Spleen (tissue), 11 donors: ENCODE results near the gene CDAN1. TPM values are rescaled to one million over a fixed set of nuclear protein-coding genes. Genes with fewer than 3 reads are reported as not detected.

ENCODE experiments used
- DNase-seq: peaks from one replicate; pipeline ENCODE4 v3.0.0-alpha.2; 2020
- H3K27ac ChIP-seq, 8 donors: fragments of 200-600 bp; sonication (generic) in 7 of 8; 1 replicate in 4 of 8; 2 replicates in 4 of 8; pipeline versions ENCODE4 v1.5.0 to v1.8.0; 2016 to 2021; ENCODE audit warnings: inconsistent platforms in 4 of 8, mild to moderate bottlenecking in 4 of 8, moderate library complexity in 1 of 8
- H3K27me3 ChIP-seq, 7 donors: fragments of 200-600 bp; sonication (generic) in 6 of 7; replicated peaks in 1 of 7; 1 replicate in 4 of 7; 2 replicates in 3 of 7; pipeline versions ENCODE4 v1.5.0 to v1.8.0; 2016 to 2021; ENCODE audit warnings: inconsistent platforms in 3 of 7, mild to moderate bottlenecking in 1 of 7
- H3K36me3 ChIP-seq, 6 donors: fragments of 200-600 bp; sonication (generic) in 5 of 6; 1 replicate in 4 of 6; 2 replicates in 2 of 6; pipeline versions ENCODE4 v1.5.0 to v1.8.0; 2016 to 2021; ENCODE audit warnings: inconsistent platforms in 2 of 6
- H3K4me1 ChIP-seq, 6 donors: fragments of 200-600 bp; sonication (generic) in 5 of 6; 1 replicate in 3 of 6; 2 replicates in 3 of 6; pipeline versions ENCODE4 v1.5.0 to v1.8.0; 2016 to 2021; ENCODE audit warnings: inconsistent platforms in 3 of 6
- H3K4me3 ChIP-seq, 8 donors: fragments of 200-600 bp; sonication (generic) in 7 of 8; 1 replicate in 4 of 8; 2 replicates in 4 of 8; pipeline versions ENCODE4 v1.5.0 to v1.8.0; 2016 to 2021; ENCODE audit warnings: inconsistent platforms in 4 of 8, mild to moderate bottlenecking in 4 of 8, moderate library complexity in 2 of 8
- H3K9me3 ChIP-seq, 8 donors: fragments of 200-600 bp; sonication (generic) in 7 of 8; 1 replicate in 4 of 8; 2 replicates in 4 of 8; pipeline versions ENCODE4 v1.5.0 to v1.8.0; 2016 to 2021; ENCODE audit warnings: inconsistent platforms in 4 of 8
- POLR2A ChIP-seq, 3 donors: fragments of 450-650 bp; IDR thresholded peaks; one replicate each; pipeline ENCODE4 v1.5.1; 2017; ENCODE audit warnings: antibody characterized with exemption in 3 of 3, mild to moderate bottlenecking in 1 of 3
- POLR2AphosphoS5 ChIP-seq, 3 donors: sonication (generic); formaldehyde crosslinking; IDR thresholded peaks; one replicate each; pipeline ENCODE4 v1.5.1; 2017; ENCODE audit warnings: antibody characterized with exemption in 3 of 3
- WGBS, 5 donors: extraction: QIAGEN DNeasy Blood & Tissue Kit in 3 of 5; methylation state at CpG; one replicate each; pipeline versions ENCODE4 v1.1.5 to v1.1.7; 2013 to 2018; 5-methylcytosine and 5-hydroxymethylcytosine counted together
- intact Hi-C: fragments of 100-400 bp; cut with DNase I; formaldehyde crosslinking; loops from one replicate; pipeline ENCODE4 v1.15.0; 2023; ENCODE audit warnings: low total_unique reads
- polyA plus RNA-seq, 3 donors: library from polyadenylated mRNA; stranded (reverse); fragments of 200-250 nt; gene quantifications; one replicate each; pipeline ENCODE4 v1.2.1, GENCODE V29; 2013
- total RNA-seq, 7 donors: library from RNA; depleted of rRNA in 3 of 7; stranded (reverse); fragments of >200 nt in 3 of 7; fragmentation: NEBNext Ultra II Directional in 4 of 7; extraction: Animal tissue kit (Norgen Biotek cat#: 25700) in 4 of 7; gene quantifications; one replicate each; pipeline versions ENCODE4 v1.1.0 to v1.2.1, GENCODE V29; 2016 to 2021
- TF ChIP-seq, protein P1 (sequence below), 11 experiments: fragments of 200-600 bp in 7 of 11; fragments of 450-650 bp in 4 of 11; sonication (generic) in 4 of 11; IDR thresholded peaks in 8 of 11; conservative IDR thresholded peaks in 3 of 11; 1 replicate in 7 of 11; 2 replicates in 4 of 11; pipeline versions ENCODE4 v1.4.0 to v1.8.0; 2016 to 2021; ENCODE audit warnings: antibody characterized with exemption in 11 of 11, inconsistent platforms in 4 of 11, mild to moderate bottlenecking in 1 of 11
- donor health status: healthy with polysubstance abuse.
- donor health status: DM: no; HTN: no; CAD: no; lungs with moderate emphysema.
- donor health status: DM: no; HTN: no; CAD: no.
- donor health status: Bipolar disorder and iron deficiency.
- donor health status: healthy.
- donor health status: DM: no; HTN: no; CAD: no.
- donor health status: DM: yes; HTN: yes; CAD: no.

CDAN1 gene
- total and polyA plus RNA-seq, 10 donors, result 7.5 to 21.6 (median 14.4) TPM

DNA sequence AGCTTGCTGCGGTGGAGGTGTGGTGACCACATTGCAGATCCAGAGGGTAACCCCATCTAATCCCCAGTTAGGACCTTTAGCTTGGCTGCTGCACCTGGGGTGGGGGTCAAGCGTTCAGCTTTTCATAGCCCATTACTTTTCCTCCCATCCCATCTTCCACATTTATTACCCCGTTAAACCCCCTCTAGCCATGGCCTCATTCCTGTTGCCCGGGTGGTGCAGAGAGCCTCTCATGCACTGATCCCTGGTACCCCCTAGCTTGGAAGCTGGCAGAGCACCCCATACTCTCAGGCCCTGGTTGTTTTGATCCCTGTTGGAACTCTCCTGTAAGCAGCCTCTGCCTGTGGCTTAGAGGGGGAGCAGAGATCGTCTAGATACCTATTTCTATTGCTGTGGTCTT, 20.8 kb downstream of the CDAN1 start:
- DNase-seq, result no peak
- WGBS, 5 donors, result 92 to 98% (median 94%) methylated on average over 5 of the region's 5 CpGs
- Histone ChIP-seq H3K4me1 (no peaks in the 10 kb centered on the region), H3K9me3 (no peaks in the 10 kb centered on the region), H3K27ac (no peak overlapping the region), H3K4me3 (no peak overlapping the region), H3K27me3 (no peaks in the 10 kb centered on the region), H3K36me3 (peaks cover 0 to 46% (median 23%) of the 10 kb centered on the region in 6 donors)
- intact Hi-C loops, result no loop called here
- TF ChIP-seq POLR2A (IDR thresholded peaks at IDR 0.05), result no peak
- TF ChIP-seq, protein P1, sequence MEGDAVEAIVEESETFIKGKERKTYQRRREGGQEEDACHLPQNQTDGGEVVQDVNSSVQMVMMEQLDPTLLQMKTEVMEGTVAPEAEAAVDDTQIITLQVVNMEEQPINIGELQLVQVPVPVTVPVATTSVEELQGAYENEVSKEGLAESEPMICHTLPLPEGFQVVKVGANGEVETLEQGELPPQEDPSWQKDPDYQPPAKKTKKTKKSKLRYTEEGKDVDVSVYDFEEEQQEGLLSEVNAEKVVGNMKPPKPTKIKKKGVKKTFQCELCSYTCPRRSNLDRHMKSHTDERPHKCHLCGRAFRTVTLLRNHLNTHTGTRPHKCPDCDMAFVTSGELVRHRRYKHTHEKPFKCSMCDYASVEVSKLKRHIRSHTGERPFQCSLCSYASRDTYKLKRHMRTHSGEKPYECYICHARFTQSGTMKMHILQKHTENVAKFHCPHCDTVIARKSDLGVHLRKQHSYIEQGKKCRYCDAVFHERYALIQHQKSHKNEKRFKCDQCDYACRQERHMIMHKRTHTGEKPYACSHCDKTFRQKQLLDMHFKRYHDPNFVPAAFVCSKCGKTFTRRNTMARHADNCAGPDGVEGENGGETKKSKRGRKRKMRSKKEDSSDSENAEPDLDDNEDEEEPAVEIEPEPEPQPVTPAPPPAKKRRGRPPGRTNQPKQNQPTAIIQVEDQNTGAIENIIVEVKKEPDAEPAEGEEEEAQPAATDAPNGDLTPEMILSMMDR (IDR thresholded peaks at IDR 0.05 in 8 of 11, conservative IDR thresholded peaks at IDR 0.05 in 3 of 11), result no peak
- TF ChIP-seq POLR2AphosphoS5 (IDR thresholded peaks at IDR 0.05), result no peak

DNA sequence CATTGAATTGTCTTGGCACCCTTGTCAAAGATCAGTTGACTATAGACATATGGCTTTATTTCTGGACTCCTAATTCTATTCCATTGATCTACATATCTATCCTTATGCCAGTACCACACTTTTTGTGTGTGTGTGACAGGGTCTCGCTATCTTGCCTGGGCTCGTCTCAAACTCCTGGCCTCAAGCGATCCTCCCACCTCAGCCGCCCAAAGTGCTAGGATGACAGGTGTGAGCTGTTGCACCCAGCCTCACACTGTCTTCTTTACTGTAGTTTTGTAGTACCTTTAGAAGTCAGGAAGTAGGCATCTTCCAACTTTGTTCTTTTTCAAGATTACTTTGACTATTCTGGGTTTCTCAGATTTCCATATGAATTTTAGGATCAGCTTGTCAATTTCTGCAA, 24.3 kb downstream of the CDAN1 start:
- H3K27me3 ChIP-seq, result no peaks in the 10 kb centered on the region
- H3K4me1 ChIP-seq, result no peaks in the 10 kb centered on the region
- no peaks in the 10 kb centered on the region for H3K9me3 ChIP-seq
- no peak overlapping the region for H3K27ac ChIP-seq
- H3K4me3 ChIP-seq, result no peak overlapping the region
- 93 to 98% (median 95%) methylated on average over 4 of the region's 4 CpGs for WGBS, 5 donors
- TF ChIP-seq POLR2AphosphoS5 (IDR thresholded peaks at IDR 0.05), result no peak
- no peak for TF ChIP-seq POLR2A (IDR thresholded peaks at IDR 0.05)
- TF ChIP-seq, protein P1 (IDR thresholded peaks at IDR 0.05 in 8 of 11, conservative IDR thresholded peaks at IDR 0.05 in 3 of 11), result no peak
- peaks cover 0 to 12% (median 0%) of the 10 kb centered on the region in 6 donors for H3K36me3 ChIP-seq
- intact Hi-C loops, result no loop called here
- peak; percentile 42 for DNase-seq

- intact Hi-C loops, result no loop called here
- H3K9me3 ChIP-seq, result no peaks in the 10 kb centered on the region
- TF ChIP-seq POLR2AphosphoS5 (IDR thresholded peaks at IDR 0.05), result no peak
Measured at GRCh38 chr15:42711746-42712145, 25.2 kb downstream of the CDAN1 start.

DNA sequence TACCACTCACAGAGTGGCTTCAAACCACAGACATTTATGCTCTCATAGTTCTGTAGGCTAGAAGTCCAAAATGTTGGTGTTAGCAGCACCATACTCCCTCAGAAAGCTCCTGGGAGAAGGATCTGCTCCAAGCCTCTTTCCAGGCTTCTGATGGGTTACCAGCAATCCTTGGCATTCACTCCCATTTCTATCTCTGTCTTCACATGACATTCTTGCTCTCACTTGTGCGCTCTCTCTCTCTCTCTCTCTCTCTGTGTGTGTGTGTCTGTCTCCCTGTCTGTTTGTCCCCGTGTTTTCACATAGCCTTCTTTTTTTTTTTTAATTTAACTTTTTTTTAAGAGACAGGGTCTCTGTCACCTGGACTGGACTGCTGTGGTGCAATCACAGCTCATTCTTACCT, 26.3 kb downstream of the CDAN1 start:
- no peak overlapping the region for H3K27ac ChIP-seq
- no peaks in the 10 kb centered on the region for H3K27me3 ChIP-seq
- WGBS, 5 donors, result 86 to 100% (median 94%) methylated on average over 2 of the region's 2 CpGs
- peaks cover 0 to 2% (median 0%) of the 10 kb centered on the region in 6 donors for H3K36me3 ChIP-seq
- intact Hi-C loops, result no loop called here
- no peak for DNase-seq
- no peak overlapping the region for H3K4me3 ChIP-seq
- no peaks in the 10 kb centered on the region for H3K9me3 ChIP-seq
- TF ChIP-seq, protein P1 (IDR thresholded peaks at IDR 0.05 in 8 of 11, conservative IDR thresholded peaks at IDR 0.05 in 3 of 11), result no peak
- TF ChIP-seq POLR2AphosphoS5 (IDR thresholded peaks at IDR 0.05) (no peak), POLR2A (IDR thresholded peaks at IDR 0.05) (no peak)
- no peaks in the 10 kb centered on the region for H3K4me1 ChIP-seq

More at GRCh38 chr15:42711746-42712145, 25.2 kb downstream of the CDAN1 start:
- Histone ChIP-seq H3K27ac (no peak overlapping the region), H3K27me3 (no peaks in the 10 kb centered on the region), H3K36me3 (peaks cover 0 to 4% (median 0%) of the 10 kb centered on the region in 6 donors), H3K4me3 (no peak overlapping the region), H3K4me1 (no peaks in the 10 kb centered on the region)
- DNase-seq, result no peak
- 94 to 97% (median 95%) methylated on average over 3 of the region's 3 CpGs for WGBS, 5 donors
